Astrocyte of the cerebellum (primary cell): ENCODE results near the gene SYNE2.

ENCODE experiments used
- DNase-seq: peaks from one replicate; pipeline ENCODE4 v3.0.0-alpha.2; 2011; ENCODE audit warnings: low read depth
- H3K4me3 ChIP-seq: 2 replicates; pipeline ENCODE4 v1.5.1; 2011; ENCODE audit warnings: mild to moderate bottlenecking, low read depth, low read length, moderate library complexity
- CTCF ChIP-seq: IDR thresholded peaks from 2 replicates; pipeline ENCODE4 v1.5.1; 2012; ENCODE audit warnings: low read length, low read depth, moderate library complexity, mild to moderate bottlenecking; ENCODE audit errors: missing control alignments
- in situ Hi-C: cut with HindIII; loops from 2 replicates; pipeline ENCODE4 v1.10.0; 2017; ENCODE audit warnings: low sequenced_read_pairs

The SYNE2 gene

GRCh38 chr14:63848890-63849289 lies 3.9 kb upstream of the SYNE2 start:
- H3K4me3 ChIP-seq = no peak overlapping the region
- no peak for TF ChIP-seq CTCF
- no peak for DNase-seq
- in situ Hi-C loops = no loop called here

GRCh38 chr14:63852271-63852816 lies 460 bp upstream of the SYNE2 start:
- in situ Hi-C loops = no loop called here
- no peak for TF ChIP-seq CTCF
- H3K4me3 ChIP-seq = peak overlapping the region; percentile 60
- no peak for DNase-seq

- in situ Hi-C loops = no loop called here
- DNase-seq = no peak
- peak overlapping the region; percentile 60 for H3K4me3 ChIP-seq
- no peak for TF ChIP-seq CTCF
Measured at GRCh38 chr14:63853831-63854293, 1.1 kb downstream of the SYNE2 start.

GRCh38 chr14:63854330-63854729 lies 1.5 kb downstream of the SYNE2 start:
- no peak for DNase-seq
- in situ Hi-C loops = no loop called here
- no peak for TF ChIP-seq CTCF
- H3K4me3 ChIP-seq = peak overlapping the region; percentile 60

GRCh38 chr14:63855281-63855680 lies 2.5 kb downstream of the SYNE2 start:
- in situ Hi-C loops = no loop called here
- H3K4me3 ChIP-seq = no peak overlapping the region
- TF ChIP-seq CTCF = no peak
- DNase-seq = no peak

GRCh38 chr14:63857466-63858030 lies 4.7 kb downstream of the SYNE2 start:
- in situ Hi-C loops = no loop called here
- no peak for TF ChIP-seq CTCF
- DNase-seq = no peak
- no peak overlapping the region for H3K4me3 ChIP-seq
